Uterus (tissue), 2 donors: ENCODE data around the gene NAMPT.

Source experiments
- CTCF ChIP-seq, 4 experiments: fragments of 200-600 bp in 2 of 4; fragments of 450-650 bp in 2 of 4; sonication (generic) in 2 of 4; IDR thresholded peaks; one replicate each; pipeline ENCODE4 v1.5.1; 2016 to 2019; ENCODE audit warnings: antibody characterized with exemption in 4 of 4, mild to moderate bottlenecking in 2 of 4, moderate library complexity in 1 of 4
- POLR2A ChIP-seq, 2 donors: fragments of 450-650 bp; IDR thresholded peaks; one replicate each; pipeline ENCODE4 v1.6.1; 2016; ENCODE audit warnings: antibody characterized with exemption in 2 of 2, mild to moderate bottlenecking in 1 of 2, moderate library complexity in 1 of 2

GRCh38 chr7:106231856-106232490, 52.8 kb downstream of the NAMPT start:
- TF ChIP-seq CTCF (IDR thresholded peaks at IDR 0.05) (no peak), POLR2A (IDR thresholded peaks at IDR 0.05) (no peak)
